OCI-LY1 (cell line): Measurements from ENCODE around the gene CDH6.

Source experiments
- CTCF ChIP-seq: fragments of 200-600 bp; sonication (generic), shearing (Covaris generic); IDR thresholded peaks from 2 replicates; pipeline ENCODE4 v1.5.1; 2017; ENCODE audit warnings: mild to moderate bottlenecking, antibody characterized with exemption, low read length, moderate library complexity, mixed read lengths
- EZH2 ChIP-seq: fragments of 200-600 bp; sonication (generic), shearing (Covaris generic); IDR thresholded peaks from 2 replicates; pipeline ENCODE4 v1.8.0; 2017; ENCODE audit warnings: borderline replicate concordance, mixed run types, mild to moderate bottlenecking, antibody characterized with exemption, low read length, moderate library complexity, mixed read lengths

GRCh38 chr5:31335456-31335855 is 142.0 kb downstream of the CDH6 start:
- TF ChIP-seq CTCF (no peak), EZH2 (no peak)
